IMR-90 (cell line): Measurements from ENCODE around the gene PDCD2L. TPM values are rescaled to one million over a fixed set of nuclear protein-coding genes. Genes with fewer than 3 reads are reported as not detected.

ENCODE experiments used
- ATAC-seq: fragments of 200-7000 bp; cut with Tn5 transposase; 2 replicates; pipeline ENCODE4 v1.9.1; 2020; ENCODE audit warnings: low read depth, mild to moderate bottlenecking, moderate library complexity
- BruUV-seq: library from RNA; stranded (reverse); fragments of 400-500 nt; replicated peaks from 2 replicates; lab custom pipeline; 2021; lab: Mats Ljungman, UMichigan
- CTCF ChIA-PET: fragments of 300-600 bp; formaldehyde crosslinking; extraction: SDS; loops from one replicate; lab custom pipeline; 2021; ENCODE audit warnings: antibody characterized with exemption; lab: Yijun Ruan, JAX
- POLR2A ChIA-PET: fragments of 300-600 bp; sonication (Branson Sonifier 250); formaldehyde crosslinking; loops from one replicate; lab custom pipeline; 2022; ENCODE audit warnings: antibody characterized with exemption; ENCODE audit not compliant: unreplicated experiment; lab: Charles Lee
- DNase-seq: peaks from one replicate; pipeline ENCODE4 v3.0.0; 2013
- H2AFZ ChIP-seq: replicated peaks from 2 replicates; pipeline ENCODE3; 2013; ENCODE audit warnings: low read length, mild to moderate bottlenecking; ENCODE audit not compliant: poor library complexity
- H2AK5ac ChIP-seq: 2 replicates; pipeline ENCODE4 v1.6.1; 2013; ENCODE audit warnings: low read depth, low read length, inconsistent platforms
- H2AK9ac ChIP-seq: replicated peaks from 2 replicates; pipeline ENCODE3; 2013; ENCODE audit warnings: mild to moderate bottlenecking, low read depth, low read length, moderate library complexity; ENCODE audit not compliant: poor library complexity
- H2BK120ac ChIP-seq: 2 replicates; pipeline ENCODE4 v1.6.1; 2013; ENCODE audit warnings: low read depth, low read length, inconsistent platforms
- H2BK15ac ChIP-seq: 3 replicates; pipeline ENCODE4 v1.6.1; 2013; ENCODE audit warnings: low read depth, low read length, inconsistent platforms
- H2BK20ac ChIP-seq: 2 replicates; pipeline ENCODE4 v1.6.1; 2013; ENCODE audit warnings: low read depth, mild to moderate bottlenecking, inconsistent platforms, low read length, moderate library complexity
- H2BK5ac ChIP-seq: 2 replicates; pipeline ENCODE4 v1.6.1; 2013; ENCODE audit warnings: mild to moderate bottlenecking, low read depth, low read length, inconsistent platforms; ENCODE audit not compliant: poor library complexity, severe bottlenecking
- H3K14ac ChIP-seq: replicated peaks from 2 replicates; pipeline ENCODE4 v1.6.1; 2013; ENCODE audit warnings: low read depth, low read length, inconsistent platforms
- H3K18ac ChIP-seq: 2 replicates; pipeline ENCODE4 v1.6.1; 2013; ENCODE audit warnings: low read depth, low read length, control low read depth
- H3K23ac ChIP-seq: 2 replicates; pipeline ENCODE4 v1.6.1; 2013; ENCODE audit warnings: low read depth, low read length, inconsistent platforms
- H3K27ac ChIP-seq: 2 replicates; pipeline ENCODE4 v1.5.1; 2013; ENCODE audit warnings: mild to moderate bottlenecking, control low read depth, low read length; ENCODE audit not compliant: insufficient read depth
- H3K27me3 ChIP-seq: 2 replicates; pipeline ENCODE4 v1.6.1; 2013; ENCODE audit warnings: low read length; ENCODE audit not compliant: control insufficient read depth, insufficient read depth
- H3K36me3 ChIP-seq: 2 replicates; pipeline ENCODE4 v1.6.1; 2013; ENCODE audit warnings: low read length, mixed read lengths; ENCODE audit not compliant: control insufficient read depth, insufficient read depth
- H3K4ac ChIP-seq: 2 replicates; pipeline ENCODE4 v1.6.1; 2013; ENCODE audit warnings: low read depth, low read length, inconsistent platforms
- H3K4me1 ChIP-seq: 2 replicates; pipeline ENCODE4 v1.6.1; 2013; ENCODE audit warnings: low read length, mixed read lengths; ENCODE audit not compliant: control insufficient read depth, insufficient read depth
- H3K4me2 ChIP-seq: 2 replicates; pipeline ENCODE4 v1.6.1; 2013; ENCODE audit warnings: low read depth, mild to moderate bottlenecking, control low read depth, low read length, moderate library complexity
- H3K4me3 ChIP-seq: 2 replicates; pipeline ENCODE4 v1.5.1; 2013; ENCODE audit warnings: low read depth, mild to moderate bottlenecking, control low read depth, low read length, moderate library complexity; ENCODE audit not compliant: insufficient read depth
- H3K56ac ChIP-seq: 2 replicates; pipeline ENCODE4 v1.6.1; 2013; ENCODE audit warnings: low read length, inconsistent platforms; ENCODE audit not compliant: insufficient read depth; ENCODE audit errors: extremely low read depth
- H3K79me1 ChIP-seq, 2 experiments: 2 replicates each; pipeline ENCODE4 v1.6.1; 2013; ENCODE audit warnings: low read length in 2 of 2, inconsistent platforms in 1 of 2, low read depth in 1 of 2
- H3K9ac ChIP-seq: 2 replicates; pipeline ENCODE4 v1.6.1; 2013; ENCODE audit warnings: low read depth, low read length, control low read depth
- H3K9me1 ChIP-seq: 2 replicates; pipeline ENCODE4 v1.6.1; 2013; ENCODE audit warnings: low read length, inconsistent platforms; ENCODE audit not compliant: insufficient read depth
- H3K9me3 ChIP-seq: 2 replicates; pipeline ENCODE4 v1.6.1; 2013; ENCODE audit warnings: low read length; ENCODE audit not compliant: control insufficient read depth, insufficient read depth
- H4K20me1 ChIP-seq: 2 replicates; pipeline ENCODE4 v1.6.1; 2013; ENCODE audit warnings: low read length, inconsistent platforms; ENCODE audit not compliant: insufficient read depth
- H4K5ac ChIP-seq: 2 replicates; pipeline ENCODE4 v1.6.1; 2013; ENCODE audit warnings: mild to moderate bottlenecking, low read depth, low read length, control low read depth
- H4K8ac ChIP-seq, 2 experiments: 2 replicates each; pipeline ENCODE4 v1.6.1; 2013; ENCODE audit warnings: low read depth in 2 of 2, low read length in 2 of 2, control low read depth in 1 of 2, inconsistent platforms in 1 of 2
- H4K91ac ChIP-seq: 2 replicates; pipeline ENCODE4 v1.6.1; 2013; ENCODE audit warnings: low read depth, low read length, inconsistent platforms; ENCODE audit not compliant: insufficient read depth
- CEBPB ChIP-seq: IDR thresholded peaks from 2 replicates; pipeline ENCODE4 v1.6.1; 2012; ENCODE audit warnings: low read depth, low read length, improper control_type of control experiment
- CHD1 ChIP-seq: IDR thresholded peaks from 2 replicates; pipeline ENCODE4 v1.6.1; 2012; ENCODE audit warnings: low read depth, low read length, improper control_type of control experiment
- CTCF ChIP-seq: conservative IDR thresholded peaks from 2 replicates; pipeline ENCODE4 v1.5.1; 2012; ENCODE audit warnings: mild to moderate bottlenecking, low read depth, low read length, improper control_type of control experiment
- FOS ChIP-seq: fragments of 150-350 bp; IDR thresholded peaks from 2 replicates; pipeline ENCODE4 v1.6.1; 2016; ENCODE audit warnings: low read depth, low read length
- MAFK ChIP-seq: IDR thresholded peaks from 2 replicates; pipeline ENCODE4 v1.6.1; 2012; ENCODE audit warnings: low read depth, low read length, improper control_type of control experiment
- MAZ ChIP-seq: IDR thresholded peaks from 2 replicates; pipeline ENCODE4 v1.6.1; 2012; ENCODE audit warnings: low read depth, mild to moderate bottlenecking, low read length, improper control_type of control experiment, moderate library complexity, borderline replicate concordance
- MXI1 ChIP-seq: IDR thresholded peaks from 2 replicates; pipeline ENCODE4 v1.6.1; 2012; ENCODE audit warnings: low read depth, mild to moderate bottlenecking, low read length, moderate library complexity, borderline replicate concordance
- POLR2A ChIP-seq: IDR thresholded peaks from 2 replicates; pipeline ENCODE4 v1.6.1; 2012; ENCODE audit warnings: mild to moderate bottlenecking, low read depth, low read length
- RFX5 ChIP-seq: IDR thresholded peaks from 2 replicates; pipeline ENCODE4 v1.8.0; 2012; ENCODE audit warnings: low read depth, mild to moderate bottlenecking, low read length, moderate library complexity
- SMC3 ChIP-seq: fragments of 150-350 bp; IDR thresholded peaks from 2 replicates; pipeline ENCODE4 v1.6.1; 2016; ENCODE audit warnings: low read depth, mild to moderate bottlenecking, antibody characterized with exemption, low read length, moderate library complexity
- WGBS, 2 experiments: methylation state at CpG; one replicate each; pipeline versions ENCODE4 v1.1.5 to v1.1.7; 2013; ENCODE audit warnings: missing lambda C conversion rate in 2 of 2; ENCODE audit not compliant: insufficient read length in 1 of 2; ENCODE audit errors: extremely low coverage in 2 of 2; 5-methylcytosine and 5-hydroxymethylcytosine counted together
- dilution Hi-C: fragments of 300-500 bp; cut with HindIII; formaldehyde crosslinking; loops from one replicate; pipeline ENCODE4 v1.14.3; 2018; ENCODE audit warnings: low sequenced_read_pairs; ENCODE audit not compliant: unreplicated experiment
- in situ Hi-C: fragments of 300-500 bp; cut with MboI; formaldehyde crosslinking; loops from 3 replicates; pipeline ENCODE4 v1.14.3; 2019; ENCODE audit warnings: low sequenced_read_pairs, inconsistent platforms, mixed read lengths
- intact Hi-C: fragments of 100-400 bp; cut with micrococcal nuclease; formaldehyde crosslinking; loops from 2 replicates; pipeline ENCODE4 v1.10.0; 2022
- polyA plus RNA-seq, 3 experiments: library from polyadenylated mRNA; depleted of rRNA; stranded (reverse); fragments of >200 nt; gene quantifications; 2 replicates each; pipeline ENCODE4 v1.2.3, GENCODE V29; 2012; ENCODE audit warnings: low replicate concordance in 1 of 3
- total RNA-seq: library from RNA; depleted of rRNA; stranded (reverse); fragments of >200 nt; gene quantifications from 2 replicates; pipeline ENCODE4 v1.2.3, GENCODE V29; 2012
- TF ChIP-seq, protein P1 (sequence below): fragments of 150-350 bp; IDR thresholded peaks from 2 replicates; pipeline ENCODE4 v1.6.1; 2016; ENCODE audit warnings: low read depth, mild to moderate bottlenecking, low read length, moderate library complexity, borderline replicate concordance

Gene PDCD2L
- total and polyA plus RNA-seq, 2 of the 4 experiments (the other 2 are of a cell fraction): 10.6 to 13.0 TPM

GRCh38 chr19:34404109-34404909 is at the start of gene PDCD2L (continued):
- no peak for TF ChIP-seq MAFK
- TF ChIP-seq POLR2A: no peak
- TF ChIP-seq, protein P1, sequence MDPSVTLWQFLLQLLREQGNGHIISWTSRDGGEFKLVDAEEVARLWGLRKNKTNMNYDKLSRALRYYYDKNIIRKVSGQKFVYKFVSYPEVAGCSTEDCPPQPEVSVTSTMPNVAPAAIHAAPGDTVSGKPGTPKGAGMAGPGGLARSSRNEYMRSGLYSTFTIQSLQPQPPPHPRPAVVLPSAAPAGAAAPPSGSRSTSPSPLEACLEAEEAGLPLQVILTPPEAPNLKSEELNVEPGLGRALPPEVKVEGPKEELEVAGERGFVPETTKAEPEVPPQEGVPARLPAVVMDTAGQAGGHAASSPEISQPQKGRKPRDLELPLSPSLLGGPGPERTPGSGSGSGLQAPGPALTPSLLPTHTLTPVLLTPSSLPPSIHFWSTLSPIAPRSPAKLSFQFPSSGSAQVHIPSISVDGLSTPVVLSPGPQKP: no peak
- TF ChIP-seq CHD1: no peak

- ChIA-PET CTCF (interaction anchor here (1.1 kb wide), 1 partner anchor 9 kb away, joined by 3 read pairs; no protein-coding TSS in a partner anchor), POLR2A (no interaction called here)
- peaks cover 9% of the 10 kb centered on the region for H3K4me1 ChIP-seq
- no peak overlapping the region for H2BK120ac ChIP-seq
- H3K27me3 ChIP-seq: no peaks in the 10 kb centered on the region
- no peak overlapping the region for H3K4me2 ChIP-seq
- WGBS, 2 experiments: 94% methylated on average over 3 of the region's 8 CpGs; no CpG with 5 or more reads in 1 of the 2 experiments
- no peak overlapping the region for H4K8ac ChIP-seq
- H2BK20ac ChIP-seq: no peak overlapping the region
- no peak for ATAC-seq
- no TSS peak for BruUV-seq
- peaks cover 32% of the 10 kb centered on the region for H3K36me3 ChIP-seq
- dilution Hi-C loops: no loop called here
- no peak overlapping the region for H2AK9ac ChIP-seq
- H2BK5ac ChIP-seq: no peak overlapping the region
- H4K91ac ChIP-seq: no peak overlapping the region
- no peak overlapping the region for H3K9ac ChIP-seq
- intact Hi-C loops: no loop called here
- H2AFZ ChIP-seq: no peak overlapping the region
- no peak overlapping the region for H2AK5ac ChIP-seq
- in situ Hi-C loops: no loop called here
- peaks cover 3 to 15% of the 10 kb centered on the region in 2 experiments; a peak in 3 of 4 replicates for H3K79me1 ChIP-seq
- no peaks in the 10 kb centered on the region for H3K9me3 ChIP-seq
- no peak overlapping the region for H4K5ac ChIP-seq
- no peak overlapping the region for H3K18ac ChIP-seq
- H3K4me3 ChIP-seq: no peak overlapping the region
- peaks cover 17% of the 10 kb centered on the region for H3K9me1 ChIP-seq
- no peak for DNase-seq
- no peak overlapping the region for H3K4ac ChIP-seq
- H3K14ac ChIP-seq: no peak overlapping the region
- no peak overlapping the region for H3K23ac ChIP-seq
- H3K27ac ChIP-seq: no peak overlapping the region
- H2BK15ac ChIP-seq: no peak overlapping the region
- H4K20me1 ChIP-seq: 0 out of 2 replicates have a peak, but pooled peaks cover 5% of the 10 kb centered on the region
- H3K56ac ChIP-seq: no peak overlapping the region
- no peak for TF ChIP-seq CEBPB
- no peak for TF ChIP-seq MXI1
- TF ChIP-seq, protein P1: no peak
- no peak for TF ChIP-seq CTCF
- no peak for TF ChIP-seq CHD1
- TF ChIP-seq FOS: no peak
- no peak for TF ChIP-seq SMC3
- no peak for TF ChIP-seq POLR2A
- TF ChIP-seq RFX5: no peak
- no peak for TF ChIP-seq MAZ
These were observed 49.0 kb upstream of the PDCD2L start for GRCh38 chr19:34355201-34355600.
